ENCODE measurements around the gene FOXO3.

Gene FOXO3

DNA sequence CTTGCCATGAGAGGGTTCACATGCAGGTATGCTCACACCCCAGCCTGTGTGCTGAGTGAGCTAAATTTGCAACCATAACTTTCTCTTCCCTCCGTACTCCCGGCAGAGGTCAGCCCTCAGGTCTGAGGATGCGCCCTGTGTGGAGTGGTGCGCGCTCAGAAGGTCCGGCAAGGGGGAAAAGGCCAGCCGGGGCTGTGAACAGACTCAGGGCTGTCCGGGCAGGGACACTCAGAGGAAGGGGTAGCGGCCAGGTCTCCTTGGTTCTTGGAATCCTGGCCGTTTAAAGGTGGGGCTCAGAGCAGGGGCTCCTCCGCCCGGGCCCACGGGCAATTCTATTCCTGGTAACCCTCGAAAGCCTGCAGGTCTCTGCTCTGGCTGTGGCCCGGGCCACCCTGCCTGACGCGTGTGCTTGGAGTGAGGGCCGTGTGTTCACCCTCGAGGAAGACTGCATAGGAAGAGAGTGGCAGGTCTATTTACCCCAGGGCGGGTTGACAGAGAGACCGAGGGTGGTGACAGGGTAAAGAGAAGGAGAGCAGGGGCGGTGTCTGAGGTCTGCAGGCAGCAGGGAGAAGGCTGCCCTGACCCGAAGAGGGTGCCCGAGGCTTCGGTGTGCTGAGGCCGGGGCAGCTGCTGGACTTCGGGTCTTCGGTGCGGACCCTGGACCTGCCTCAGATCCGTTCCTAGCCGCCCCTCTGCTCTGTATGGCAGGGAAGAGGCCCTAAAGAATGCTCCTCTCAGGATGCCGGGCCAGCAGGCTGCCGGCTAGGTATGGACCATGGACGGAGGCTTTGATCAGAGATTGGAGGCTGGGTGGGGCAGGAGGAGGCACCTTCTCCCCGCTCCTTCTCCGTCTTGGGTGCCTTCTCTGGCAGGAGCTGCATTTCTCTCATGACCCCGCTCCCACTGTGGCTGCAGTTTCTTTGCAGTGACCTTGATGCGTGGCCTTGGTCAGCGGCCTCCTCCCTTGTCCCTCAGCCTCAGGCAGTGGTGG is 156.4 kb downstream of the FOXO3 start:
- DNase-seq: no peak

DNA sequence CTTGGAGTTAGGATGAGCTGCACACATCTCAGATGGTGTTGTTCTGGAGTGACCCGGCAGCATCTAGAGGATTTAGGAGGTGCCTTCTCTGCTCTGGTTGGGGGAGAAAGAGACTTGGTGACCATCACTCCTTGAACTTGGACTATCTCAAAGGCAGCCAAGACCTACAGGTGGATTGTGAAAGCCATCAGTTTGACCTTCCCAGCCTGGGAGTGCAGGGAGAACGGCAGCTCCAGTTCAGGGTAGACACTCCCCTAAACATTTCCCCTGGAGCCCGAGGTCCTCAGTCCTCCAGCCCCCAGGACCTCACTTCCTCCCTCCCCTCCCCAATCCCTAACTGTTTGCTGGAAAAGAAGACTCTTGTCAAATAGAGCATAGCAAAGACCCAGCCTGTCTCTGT is 158.8 kb downstream of the FOXO3 start:
- no peak for DNase-seq

DNA sequence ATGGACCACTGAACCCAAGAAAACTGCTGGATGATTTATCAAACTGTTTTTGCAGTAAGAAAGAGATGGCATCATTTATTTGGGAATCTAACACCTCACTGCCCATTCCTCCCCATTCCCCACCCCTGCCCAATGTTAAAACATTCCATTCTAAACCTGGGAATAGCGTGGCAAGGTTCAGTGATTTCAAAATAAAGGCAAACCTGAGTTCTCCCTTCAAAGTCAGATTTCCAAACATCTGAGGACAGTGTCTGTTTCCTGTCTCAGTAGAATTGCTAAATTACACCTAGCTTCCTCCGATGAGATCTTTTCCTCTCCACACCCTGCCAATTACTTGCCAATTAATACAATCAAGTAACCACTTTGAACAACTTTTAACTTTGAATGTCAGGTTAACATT is 160.1 kb downstream of the FOXO3 start:
- no peak for DNase-seq

DNA sequence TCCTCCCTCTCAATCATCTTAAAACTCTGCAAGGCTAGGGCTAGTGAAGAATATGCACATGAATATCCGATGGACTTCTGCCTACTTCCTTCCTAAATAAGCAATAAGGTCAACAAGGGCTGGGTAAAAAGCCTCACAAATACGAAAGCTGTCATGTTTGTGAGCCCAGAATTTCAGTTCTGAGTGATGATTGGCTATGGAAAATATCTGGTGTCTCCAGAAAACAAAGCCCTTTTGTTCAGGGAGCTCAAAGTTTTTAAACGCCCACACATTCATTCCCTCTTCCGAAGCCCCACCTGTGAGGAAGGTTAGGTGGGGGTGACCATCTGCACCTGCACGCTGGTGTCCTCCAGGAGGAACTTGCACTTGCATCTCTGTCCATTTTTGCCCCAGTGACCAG is 160.6 kb downstream of the FOXO3 start:
- DNase-seq: no peak

DNA sequence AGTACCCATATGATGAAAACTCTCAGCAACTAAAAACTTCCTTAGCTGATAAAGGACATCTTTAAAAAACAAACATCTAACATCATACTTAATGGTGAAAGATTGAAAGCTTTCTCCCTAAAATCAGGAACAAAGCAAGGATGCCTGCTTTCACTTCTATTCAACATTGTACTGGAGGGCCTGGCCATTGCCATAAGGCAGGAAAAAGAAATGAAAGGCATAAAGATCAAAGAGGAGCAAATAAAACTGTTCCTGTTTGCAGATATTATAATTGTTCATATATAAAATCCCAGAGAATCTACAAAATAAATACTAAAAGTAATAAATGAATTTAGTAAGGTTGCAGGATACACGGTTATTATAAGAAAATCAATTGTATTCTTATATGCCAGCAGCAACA is 162.9 kb downstream of the FOXO3 start:
- DNase-seq: no peak

DNA sequence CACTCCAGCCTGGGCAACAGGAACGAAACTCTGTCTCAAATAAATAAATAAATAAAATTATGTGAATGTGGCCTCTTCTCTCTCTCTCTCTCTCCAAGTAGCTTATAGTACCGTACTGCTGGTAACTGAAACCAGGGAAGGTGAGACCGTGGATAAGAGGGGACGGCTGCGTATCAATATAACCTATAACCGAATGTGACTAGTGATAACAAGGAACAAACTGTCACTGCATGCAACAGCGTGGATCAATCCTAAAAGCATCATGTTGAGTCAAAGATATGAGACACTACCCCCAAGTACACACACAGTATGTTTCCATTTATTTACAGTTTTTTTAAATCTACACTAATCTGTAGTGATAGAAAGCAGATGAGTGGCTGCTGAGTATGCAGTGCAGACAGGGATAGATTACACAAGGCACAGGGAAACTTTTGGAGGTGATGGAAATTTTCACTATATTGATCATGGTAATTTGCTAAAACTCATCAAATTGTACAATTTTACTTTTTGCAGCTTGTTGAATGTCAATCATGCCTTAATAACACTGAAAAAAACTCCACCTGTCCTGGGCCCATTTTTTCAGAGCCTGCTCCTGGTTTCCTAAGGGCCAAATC is 166.1 kb downstream of the FOXO3 start:
- DNase-seq: no peak

DNA sequence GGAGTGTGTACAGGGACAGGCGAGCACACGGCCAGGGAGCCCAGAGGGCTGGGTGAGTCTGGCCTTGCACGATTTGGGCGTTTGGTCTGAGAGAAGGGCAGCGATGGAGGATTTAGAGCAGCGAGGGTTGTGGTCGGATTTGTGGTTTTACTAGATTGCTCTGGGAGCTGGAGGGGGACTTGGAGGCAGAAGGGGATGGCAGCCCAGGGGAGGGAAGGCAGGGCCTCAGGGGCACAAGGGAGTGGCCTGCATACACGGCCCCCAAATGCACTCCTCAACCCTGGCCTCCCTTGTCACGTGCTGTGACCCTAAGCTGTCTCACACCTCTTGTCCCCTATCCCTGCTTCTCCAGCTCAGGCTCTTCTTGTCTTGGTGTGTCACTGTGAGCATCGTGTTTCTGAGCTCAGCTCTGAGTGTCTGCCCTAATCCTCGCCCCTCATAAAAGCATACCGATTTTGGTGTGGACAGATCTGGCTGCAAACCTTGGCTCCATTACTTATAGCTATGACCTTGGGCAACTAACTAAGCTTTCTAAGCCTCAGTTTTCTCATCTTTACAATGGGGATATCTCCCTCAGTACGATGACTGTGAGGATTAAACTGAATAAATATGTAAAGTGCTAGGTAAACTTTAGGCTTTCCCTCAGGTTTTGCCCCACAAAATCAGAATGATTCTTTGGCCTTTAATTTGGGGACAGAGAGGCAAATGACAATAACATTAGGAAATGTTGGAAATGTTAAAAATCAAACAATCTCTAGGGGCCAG is 167.4 kb downstream of the FOXO3 start:
- no peak for DNase-seq

DNA sequence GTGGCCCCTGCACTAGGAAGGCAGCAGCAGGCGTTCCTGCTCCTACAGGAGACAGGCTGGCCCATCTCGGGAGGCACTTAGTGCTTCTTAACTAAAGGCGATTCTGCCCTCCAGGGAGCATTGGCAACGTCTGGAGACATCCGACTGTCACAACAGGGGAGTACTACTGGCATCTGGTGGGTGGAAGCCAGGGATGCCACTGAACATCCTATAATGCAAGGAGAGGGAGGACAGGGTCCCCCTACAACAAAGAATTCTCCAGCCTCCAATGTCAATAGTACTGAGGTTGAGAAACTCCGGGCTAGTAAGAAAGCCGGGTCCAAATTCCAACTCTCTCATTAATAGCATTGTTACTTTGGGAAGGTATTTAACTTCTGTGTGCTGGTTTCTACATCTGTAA is 168.1 kb downstream of the FOXO3 start:
- no peak for DNase-seq

DNA sequence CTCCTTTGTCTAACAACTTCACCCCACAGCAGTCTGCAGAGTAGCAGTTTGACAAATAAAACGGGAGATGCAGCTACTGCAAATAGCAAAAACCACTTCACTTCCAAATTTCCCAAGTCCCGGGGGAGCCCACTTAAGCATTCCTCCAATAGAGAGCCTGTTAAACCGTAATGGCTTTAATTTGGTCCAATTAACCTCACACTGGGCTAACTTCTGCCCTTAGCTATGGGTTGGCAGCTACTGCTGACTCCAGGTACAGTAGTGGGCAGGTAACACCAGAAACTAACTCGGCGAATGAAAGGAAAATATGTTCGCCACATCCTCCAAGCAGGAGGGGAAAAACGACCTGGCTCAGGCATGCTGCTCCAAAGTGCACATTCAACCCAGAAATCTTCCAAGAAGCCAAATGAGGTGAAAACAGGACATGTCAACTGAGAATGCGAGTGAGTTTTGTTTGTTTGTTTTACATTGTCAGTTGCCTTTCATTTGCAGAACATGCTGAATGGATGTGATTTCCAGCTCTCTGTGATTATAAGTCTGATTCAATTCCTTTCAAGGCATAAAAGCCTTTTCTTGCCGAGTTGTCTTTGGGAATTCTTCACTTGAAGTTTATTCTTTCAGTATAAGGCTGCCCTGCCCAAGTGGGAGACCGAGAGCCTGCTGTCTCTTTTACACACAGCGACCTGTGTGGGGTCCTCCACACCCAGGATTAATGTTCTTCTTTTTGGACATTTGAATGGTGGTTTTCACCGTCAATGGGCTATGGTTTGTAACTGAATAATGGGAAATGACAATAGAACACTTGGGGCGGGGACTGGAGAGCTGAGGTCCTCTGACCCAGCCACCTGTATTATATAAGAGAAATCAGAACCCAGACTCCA is 170.2 kb downstream of the FOXO3 start:
- DNase-seq: no peak

DNA sequence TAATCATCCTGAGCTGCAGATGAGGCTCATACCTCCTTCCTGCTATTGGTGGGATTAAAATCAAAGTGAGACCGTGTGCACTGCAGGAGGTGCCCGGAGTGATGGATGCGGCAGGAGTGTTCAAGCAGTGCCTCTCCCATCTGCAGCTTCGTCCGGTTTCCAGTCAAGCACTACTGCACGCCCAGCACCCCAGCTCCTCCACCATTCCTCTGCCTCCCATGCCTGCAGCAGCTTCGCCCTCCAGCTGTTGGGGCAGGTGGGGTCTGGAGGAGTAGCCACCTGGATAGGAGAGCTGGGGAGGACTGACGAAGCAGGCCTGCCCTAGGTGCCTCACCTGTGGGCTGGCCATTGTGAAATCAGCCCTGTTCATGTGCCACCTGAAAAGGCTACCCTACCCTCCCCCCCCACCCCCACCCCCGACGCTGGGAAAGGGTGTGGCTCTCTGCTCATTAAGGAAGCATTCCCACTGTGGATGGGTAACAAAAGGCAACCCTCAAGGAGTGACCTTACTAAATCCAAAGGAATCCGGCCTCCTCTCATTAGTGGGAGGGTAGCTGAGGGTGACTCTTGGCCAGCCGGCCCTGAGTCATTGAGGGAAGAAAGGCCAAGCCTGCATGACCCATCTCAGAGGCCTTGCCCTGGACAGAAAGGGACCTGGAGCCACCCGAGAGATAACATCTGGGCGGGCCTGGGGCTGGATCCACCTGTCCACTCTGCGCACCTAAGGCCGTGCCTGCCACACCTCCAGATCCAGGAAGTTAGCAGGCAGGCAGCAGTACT is 171.6 kb downstream of the FOXO3 start:
- DNase-seq: no peak

DNA sequence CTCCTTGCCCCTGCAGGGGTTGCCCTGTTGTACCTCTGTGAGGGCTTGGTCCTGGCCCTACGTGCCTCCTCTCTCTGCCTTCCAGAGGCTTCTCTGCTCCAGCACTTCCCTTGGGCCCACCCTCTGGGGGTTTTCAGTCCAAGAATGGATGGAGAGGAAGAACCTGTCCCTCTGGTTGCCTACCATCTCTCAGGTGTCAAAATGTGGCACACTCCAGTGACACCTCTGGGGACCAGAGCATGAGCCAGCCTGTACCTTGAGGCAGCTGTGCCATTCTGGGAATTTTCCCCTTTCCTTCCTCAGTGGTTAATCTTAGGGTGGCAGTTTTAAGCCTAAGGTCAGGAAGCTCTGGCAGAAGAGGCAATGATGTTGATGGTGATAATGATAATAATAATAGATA is 172.3 kb downstream of the FOXO3 start:
- no peak for DNase-seq

DNA sequence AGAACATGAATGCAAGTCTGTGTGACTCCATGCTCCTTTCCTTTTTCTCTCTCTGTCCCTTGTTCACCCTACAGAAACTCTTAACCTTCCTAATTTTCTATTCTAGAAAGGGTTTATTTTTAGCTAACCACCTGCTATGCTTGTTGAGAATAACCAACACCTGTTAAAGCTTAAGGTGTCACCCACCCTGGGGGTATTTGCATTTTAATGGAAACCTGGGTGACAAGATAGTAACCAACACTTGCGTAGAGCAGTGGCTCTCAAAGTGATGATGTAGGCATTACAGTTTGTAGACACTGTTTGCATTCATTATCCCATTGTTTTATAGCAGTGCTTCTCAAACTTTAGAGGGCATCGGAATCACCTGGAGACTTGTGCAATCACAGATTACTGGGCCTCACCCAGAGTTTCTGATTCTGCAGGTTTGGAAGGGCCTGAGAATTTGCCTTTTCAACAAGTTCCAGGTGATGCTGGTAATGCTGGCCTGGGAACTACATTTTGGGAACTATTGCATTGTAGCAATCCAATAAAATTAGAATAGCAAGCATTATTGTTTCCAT is 173.1 kb downstream of the FOXO3 start:
- DNase-seq: no peak

All from activated CD4-positive, alpha-beta T cell treated with anti-CD3 and anti-CD28 coated beads, Interleukin-2, amount 50 U/mL, for 4 hours (primary cell).